HUES64 (cell line): Measurements from ENCODE around the gene SFTPB.
"Not testable (repeated sequence)": the region's sequence is repeated elsewhere in the genome, so short reads cannot be mapped to it uniquely, and the experiment has no call there.

Experiments
- H3K27ac ChIP-seq: 2 replicates; pipeline ENCODE4 v1.7.0; 2013; ENCODE audit warnings: low read depth, low read length, inconsistent platforms
- H3K27me3 ChIP-seq: 2 replicates; pipeline ENCODE4 v1.6.1; 2013; ENCODE audit warnings: mild to moderate bottlenecking, low read length; ENCODE audit not compliant: insufficient read depth
- H3K36me3 ChIP-seq: 2 replicates; pipeline ENCODE4 v1.6.1; 2013; ENCODE audit warnings: mild to moderate bottlenecking, low read length; ENCODE audit not compliant: insufficient read depth
- H3K4me1 ChIP-seq: 2 replicates; pipeline ENCODE4 v1.6.1; 2013; ENCODE audit warnings: mild to moderate bottlenecking, low read length, moderate library complexity; ENCODE audit not compliant: insufficient read depth
- H3K4me3 ChIP-seq: 2 replicates; pipeline ENCODE4 v1.5.1; 2013; ENCODE audit warnings: mild to moderate bottlenecking, low read length, moderate library complexity
- H3K9ac ChIP-seq: 2 replicates; pipeline ENCODE4 v1.6.1; 2013; ENCODE audit warnings: mild to moderate bottlenecking, low read depth, low read length
- H3K9me3 ChIP-seq: 2 replicates; pipeline ENCODE4 v1.6.1; 2013; ENCODE audit warnings: low read depth, low read length; ENCODE audit not compliant: insufficient read depth
- WGBS: fragments of 150-250, 120-280 bp; methylation state at CpG from one replicate; pipeline ENCODE4 v1.1.7; 2013; ENCODE audit warnings: missing lambda C conversion rate; 5-methylcytosine and 5-hydroxymethylcytosine counted together

Gene SFTPB

DNA sequence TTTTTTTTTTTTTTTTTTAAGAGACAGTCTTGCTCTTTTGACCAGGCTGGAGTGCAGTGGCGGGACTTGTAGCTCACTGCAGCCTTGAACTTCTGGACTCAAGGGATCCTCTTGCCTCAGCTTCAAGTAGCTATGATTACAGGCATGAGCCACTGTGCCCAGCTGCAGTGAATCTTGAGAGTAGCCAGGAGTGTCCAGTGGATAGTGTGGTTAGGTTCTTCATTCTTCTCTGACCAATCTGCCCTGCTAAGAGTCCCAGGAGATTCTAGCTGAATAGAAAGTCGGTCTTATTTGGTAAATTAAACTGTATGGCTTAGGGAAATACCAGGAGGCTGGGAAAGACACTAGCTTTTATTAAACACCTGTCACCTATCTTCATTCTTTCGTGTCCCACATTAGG lies 36.7 kb downstream of the SFTPB start:
- Histone ChIP-seq H3K27ac (no peak overlapping the region), H3K9me3 (no peaks in the 10 kb centered on the region), H3K4me1 (no peaks in the 10 kb centered on the region), H3K9ac (no peak overlapping the region), H3K36me3 (peaks cover 91% of the 10 kb centered on the region), H3K27me3 (no peaks in the 10 kb centered on the region), H3K4me3 (no peak overlapping the region)
- 99% methylated on average over 3 of the region's 3 CpGs for WGBS

DNA sequence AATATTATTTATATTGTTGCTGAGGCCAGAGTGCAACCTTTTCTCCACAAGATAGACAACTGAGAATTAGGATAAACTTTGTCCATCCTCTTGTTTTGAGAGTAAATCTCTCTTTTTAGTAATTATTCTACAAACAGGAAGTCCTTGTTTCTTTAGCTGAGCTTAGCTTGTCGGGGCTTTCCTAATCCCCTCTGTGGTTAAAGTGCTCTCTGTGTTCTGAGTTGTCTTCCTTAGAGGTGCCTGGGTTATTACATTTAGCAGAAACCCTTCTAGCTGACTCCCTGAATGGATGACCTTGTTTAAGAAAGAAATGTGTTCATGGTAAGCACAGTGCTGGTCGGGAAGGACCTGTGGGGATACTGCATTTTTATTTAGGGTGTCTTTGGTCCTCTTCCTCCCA lies 39.3 kb downstream of the SFTPB start:
- Histone ChIP-seq H3K4me1 (no peaks in the 10 kb centered on the region), H3K27ac (no peak overlapping the region), H3K4me3 (no peak overlapping the region), H3K9me3 (no peaks in the 10 kb centered on the region), H3K27me3 (no peaks in the 10 kb centered on the region), H3K9ac (no peak overlapping the region), H3K36me3 (peaks cover 95% of the 10 kb centered on the region)
- 98% methylated on average over 2 of the region's 2 CpGs for WGBS

GRCh38 chr2:85623991-85624390 lies 44.0 kb downstream of the SFTPB start:
- H3K36me3 ChIP-seq, result peaks cover 98% of the 10 kb centered on the region
- H3K9me3 ChIP-seq, result no peaks in the 10 kb centered on the region
- H3K27me3 ChIP-seq, result no peaks in the 10 kb centered on the region
- H3K4me1 ChIP-seq, result no peaks in the 10 kb centered on the region
- 97% methylated on average over 5 of the region's 5 CpGs for WGBS
- H3K27ac ChIP-seq, result no peak overlapping the region
- no peak overlapping the region for H3K9ac ChIP-seq
- H3K4me3 ChIP-seq, result no peak overlapping the region

- WGBS, result 100% methylated on average over 1 of the region's 1 CpG
- H3K27ac ChIP-seq, result no peak overlapping the region
- H3K36me3 ChIP-seq, result peaks cover 82% of the 10 kb centered on the region
- H3K9me3 ChIP-seq, result no peaks in the 10 kb centered on the region
- H3K4me1 ChIP-seq, result peaks cover 3% of the 10 kb centered on the region; the same call in 1 of the 2 replicates
- no peaks in the 10 kb centered on the region for H3K27me3 ChIP-seq
- H3K4me3 ChIP-seq, result no peak overlapping the region
- H3K9ac ChIP-seq, result no peak overlapping the region
Measured at GRCh38 chr2:85621338-85621737, 46.7 kb downstream of the SFTPB start.

DNA sequence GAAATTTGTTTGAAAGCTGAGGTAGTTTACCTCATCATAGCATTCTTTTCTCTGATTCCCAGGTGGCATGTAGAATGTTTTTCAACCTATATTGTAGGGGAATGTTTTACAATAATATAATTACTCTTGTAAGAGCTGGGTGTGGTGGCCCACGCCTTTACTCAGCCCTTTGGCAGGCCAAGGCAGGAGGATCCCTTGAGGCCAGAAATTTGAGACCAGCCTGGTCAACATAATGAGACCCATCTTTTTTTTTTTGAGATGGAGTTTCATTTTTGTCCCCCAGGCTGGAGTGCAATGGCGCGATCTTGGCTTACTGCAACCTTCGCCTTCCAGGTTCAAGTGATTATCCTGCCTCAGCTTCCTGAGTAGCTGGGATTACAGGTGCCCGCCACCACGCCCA lies 48.4 kb downstream of the SFTPB start:
- H3K27me3 ChIP-seq, result no peaks in the 10 kb centered on the region
- no peak overlapping the region for H3K4me3 ChIP-seq
- H3K27ac ChIP-seq, result no peak overlapping the region
- WGBS, result 98% methylated on average over 6 of the region's 6 CpGs
- peaks cover 3% of the 10 kb centered on the region; the same call in 1 of the 2 replicates for H3K4me1 ChIP-seq
- no peaks in the 10 kb centered on the region for H3K9me3 ChIP-seq
- no peak overlapping the region for H3K9ac ChIP-seq
- H3K36me3 ChIP-seq, result peaks cover 65% of the 10 kb centered on the region

- H3K9me3 ChIP-seq, H3K9ac ChIP-seq, H3K27ac ChIP-seq, H3K4me1 ChIP-seq, H3K27me3 ChIP-seq: not testable (repeated sequence)
- 92% methylated on average over 5 of the region's 5 CpGs for WGBS
- Histone ChIP-seq H3K4me3 (peak overlapping the region; percentile 82), H3K36me3 (peaks cover 46% of the 10 kb centered on the region)
Measured at GRCh38 chr2:85617723-85618122, 50.3 kb downstream of the SFTPB start.

DNA sequence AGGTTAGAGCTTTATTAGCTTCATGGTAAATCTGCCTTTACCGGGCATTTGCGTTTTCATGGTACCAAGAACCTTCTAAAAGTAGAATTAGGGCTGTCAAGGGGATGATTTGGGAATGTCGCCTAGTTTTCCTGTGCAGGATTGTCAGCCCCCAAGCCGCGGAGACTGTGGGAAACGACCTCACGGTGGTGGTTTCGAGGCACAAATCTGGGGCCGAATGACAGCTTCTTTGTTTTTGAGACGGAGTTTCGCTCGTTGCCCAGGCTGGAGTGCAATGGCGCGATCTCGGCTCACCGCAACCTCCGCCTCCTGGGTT lies 52.6 kb downstream of the SFTPB start:
- WGBS, result 92% methylated on average over 17 of the region's 17 CpGs
- Histone ChIP-seq H3K27ac (no peak overlapping the region), H3K27me3 (no peaks in the 10 kb centered on the region), H3K9me3 (no peaks in the 10 kb centered on the region), H3K9ac (no peak overlapping the region), H3K4me3 (peak overlapping the region; percentile 82; the same call in 1 of the 2 replicates), H3K36me3 (peaks cover 24% of the 10 kb centered on the region), H3K4me1 (peaks cover 3% of the 10 kb centered on the region; the same call in 1 of the 2 replicates)

DNA sequence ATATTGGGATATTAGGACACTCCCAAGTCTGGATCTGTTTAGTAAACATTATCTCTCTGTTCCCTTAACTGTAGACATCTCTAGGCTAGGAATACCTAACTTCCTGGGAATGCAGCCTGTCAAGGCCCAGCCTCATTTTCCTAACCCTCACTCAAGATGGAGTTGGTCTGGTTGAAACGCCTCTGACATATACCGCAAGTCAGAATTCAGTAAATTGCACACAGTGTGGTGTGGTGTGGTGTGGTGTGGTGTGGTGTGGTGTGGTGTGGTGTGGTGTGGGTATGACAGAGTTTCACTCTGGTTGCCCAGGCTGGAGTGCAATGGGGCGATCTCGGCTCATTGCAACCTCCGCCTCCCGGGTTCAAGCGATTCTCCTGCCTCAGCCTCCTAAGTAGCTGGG lies 53.2 kb downstream of the SFTPB start:
- H3K27me3 ChIP-seq, H3K9ac ChIP-seq, H3K9me3 ChIP-seq, H3K27ac ChIP-seq, H3K4me3 ChIP-seq, H3K4me1 ChIP-seq: not testable (repeated sequence)
- over 99% methylated on average over 7 of the region's 7 CpGs for WGBS
- H3K36me3 ChIP-seq, result peaks cover 22% of the 10 kb centered on the region

DNA sequence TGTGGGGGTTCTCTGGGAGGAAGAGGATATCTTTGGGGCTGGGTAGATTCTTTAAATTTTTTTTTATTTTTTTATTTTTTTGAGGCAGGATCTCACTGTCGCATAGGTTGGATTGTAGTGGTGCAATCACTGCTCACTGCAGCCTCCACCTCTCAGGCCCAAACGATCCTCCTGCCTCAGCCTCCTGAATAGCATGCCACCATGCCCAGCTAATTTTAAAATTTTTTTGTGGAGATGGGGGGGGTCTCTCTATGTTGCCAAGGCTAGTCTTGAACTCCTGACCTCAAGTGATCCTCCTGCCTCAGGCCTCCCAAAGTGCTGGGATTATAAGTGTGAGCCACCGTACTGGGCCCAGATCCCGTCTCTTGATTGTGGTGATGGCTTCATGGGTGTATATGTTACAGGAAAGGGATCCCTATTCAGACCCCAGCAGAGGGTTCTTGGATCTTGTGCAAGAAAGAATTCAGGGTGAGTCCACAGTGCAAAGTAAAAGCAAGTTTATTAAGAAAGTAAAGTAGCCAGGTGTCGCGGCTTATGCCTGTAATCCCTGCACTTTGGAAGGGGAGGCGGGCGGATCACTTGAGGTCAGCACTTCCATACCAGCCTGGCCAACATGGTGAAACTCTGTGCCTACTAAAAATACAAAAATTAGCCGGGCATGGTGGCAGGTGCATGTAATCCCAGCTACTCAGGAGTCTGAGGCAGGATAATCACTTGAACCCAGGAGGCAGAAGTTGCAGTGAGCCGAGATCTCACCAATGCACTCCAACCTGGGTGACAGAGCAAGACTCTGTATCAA lies 54.1 kb downstream of the SFTPB start:
- no peak overlapping the region for H3K4me3 ChIP-seq
- peaks cover 3% of the 10 kb centered on the region; the same call in 1 of the 2 replicates for H3K4me1 ChIP-seq
- peaks cover 20% of the 10 kb centered on the region for H3K36me3 ChIP-seq
- 96% methylated on average over 9 of the region's 10 CpGs for WGBS
- no peak overlapping the region for H3K27ac ChIP-seq
- H3K27me3 ChIP-seq, result no peaks in the 10 kb centered on the region
- H3K9me3 ChIP-seq, result no peaks in the 10 kb centered on the region
- no peak overlapping the region for H3K9ac ChIP-seq

- Histone ChIP-seq H3K27me3 (no peaks in the 10 kb centered on the region), H3K36me3 (peaks cover 31% of the 10 kb centered on the region), H3K9me3 (no peaks in the 10 kb centered on the region), H3K27ac (peak within 1 kb of the TSS; percentile 82), H3K4me3 (peak within 1 kb of the TSS; percentile 85), H3K9ac (peak within 1 kb of the TSS; percentile 74), H3K4me1 (peaks cover 2% of the 10 kb centered on the region; the same call in 1 of the 2 replicates)
- 12% methylated on average over 72 of the region's 73 CpGs for WGBS
Measured at GRCh38 chr2:85611705-85612587, 56.1 kb downstream of the SFTPB start, which contains the start of gene C2orf68. Gene C2orf68, minus strand, starts transcription at chr2:85612066. Its CDS starts 82 bp downstream, at chr2:85611984.

DNA sequence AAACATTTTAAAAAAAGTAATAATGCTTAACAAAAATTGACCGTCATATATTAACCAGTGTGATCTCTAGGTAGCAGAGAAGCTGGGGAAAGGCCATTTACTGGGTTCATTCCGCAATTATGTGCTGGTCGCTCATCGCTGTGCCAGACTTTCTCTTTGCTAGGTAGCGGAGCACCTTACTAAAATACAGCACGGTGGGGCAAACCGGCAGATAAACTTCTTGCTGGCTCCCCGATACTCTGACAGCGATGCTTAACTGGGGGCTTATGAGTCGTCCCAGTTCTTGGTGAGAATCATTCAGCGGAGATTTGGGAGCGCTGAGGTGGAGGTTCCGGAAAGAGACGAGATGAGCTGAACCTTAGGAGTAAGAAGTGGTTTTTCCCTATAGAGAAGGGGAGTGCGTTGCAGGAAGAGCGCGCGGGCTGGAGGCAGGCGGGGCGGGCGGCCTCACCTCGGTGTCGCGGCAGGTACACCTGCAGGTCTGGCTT lies 56.7 kb downstream of the SFTPB start:
- Histone ChIP-seq H3K4me3 (peak overlapping the region; percentile 85), H3K9me3 (no peaks in the 10 kb centered on the region), H3K36me3 (peaks cover 36% of the 10 kb centered on the region), H3K27ac (peak overlapping the region; percentile 82), H3K4me1 (no peaks in the 10 kb centered on the region), H3K27me3 (no peaks in the 10 kb centered on the region), H3K9ac (peak overlapping the region; percentile 74)
- 9% methylated on average over 24 of the region's 24 CpGs for WGBS
